ENCODE results near the gene STK25.

STK25 gene

DNA sequence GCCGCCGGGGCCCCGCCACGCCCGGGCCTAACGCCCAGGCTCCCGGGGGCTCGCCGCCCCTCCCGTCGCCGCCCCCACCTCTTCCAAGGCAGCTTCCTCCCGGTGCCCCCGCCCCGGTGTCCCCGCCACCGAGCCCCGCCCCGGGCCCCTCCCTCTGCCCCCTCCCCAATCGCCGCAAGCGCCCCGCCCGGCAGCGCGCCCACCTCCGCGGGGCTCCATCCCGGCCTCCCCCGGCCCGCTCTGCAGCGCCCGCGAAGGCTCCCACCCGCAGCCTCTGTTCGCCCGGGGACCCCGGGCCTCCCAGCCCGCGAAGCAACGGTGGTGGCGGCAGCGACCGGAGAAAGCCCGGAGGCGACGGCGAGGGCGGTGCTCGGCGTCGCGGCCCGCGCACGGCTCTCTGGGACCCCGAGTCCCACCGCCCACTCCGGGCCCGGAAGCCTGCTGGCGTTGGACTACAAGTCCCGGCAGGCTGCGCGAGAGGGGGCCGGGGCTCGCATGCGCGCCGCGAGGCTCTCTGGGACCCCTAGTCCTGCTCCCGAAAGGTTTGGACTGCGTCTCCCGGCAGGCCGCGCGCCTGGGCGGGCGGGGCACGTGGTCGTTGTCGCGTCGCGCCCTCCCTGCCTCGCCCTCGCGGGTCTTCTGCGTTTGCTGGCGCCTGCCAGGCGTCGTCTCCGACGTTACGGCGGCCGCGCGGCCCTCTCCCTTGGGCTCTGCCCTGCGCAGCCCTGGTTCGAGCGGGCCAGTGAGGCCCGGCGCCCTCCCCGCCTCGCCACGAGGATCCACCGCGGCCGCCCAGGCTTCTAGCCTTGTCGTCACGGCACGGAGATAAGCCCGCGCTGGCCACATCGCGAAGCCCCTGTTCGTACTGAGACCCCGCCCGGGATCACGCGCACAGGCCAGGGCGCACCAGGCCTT is at the start of gene STK25:
STK25 (minus strand) TSS at position 345 of the 915 bp plus-strand sequence. CDS start 549 bp downstream, outside the sequence.
- Histone ChIP-seq H3K79me2 (ENCODE audit: insufficient read depth, low read length) (peaks cover 13% of the 10 kb centered on the region), H3K9ac (ENCODE audit: low read length) (peak within 1 kb of the TSS; percentile 77), H3F3A (ENCODE audit: insufficient read depth) (no peaks in the 10 kb centered on the region), H3K36me3 (ENCODE audit: low read length) (no peaks in the 10 kb centered on the region), H3K9me2 (replicated peaks; ENCODE audit: insufficient read depth, low read length) (no peaks in the 10 kb centered on the region), H3K4me2 (ENCODE audit: low read depth, low read length, poor library complexity, severe bottlenecking) (peak within 1 kb of the TSS; percentile 84), H3K27ac (ENCODE audit: low read depth, low read length) (no peak within 1 kb of the TSS), H3K27me3 (ENCODE audit: low read length) (no peaks in the 10 kb centered on the region), H4K20me1 (ENCODE audit: low read depth, low read length) (no peaks in the 10 kb centered on the region), H3K4me3 (ENCODE audit: insufficient read depth, low read length, poor library complexity, severe bottlenecking) (peak within 1 kb of the TSS; percentile 95), H3K9me3 (ENCODE audit: insufficient read depth, low read length) (no peaks in the 10 kb centered on the region), H2AFZ (ENCODE audit: low read depth, low read length, severe bottlenecking) (peak within 1 kb of the TSS; percentile 95)
- no peak for TF ChIP-seq EZH2phosphoT487 (conservative IDR thresholded peaks at IDR 0.05; ENCODE audit: low read length)
- TF ChIP-seq, protein P1, sequence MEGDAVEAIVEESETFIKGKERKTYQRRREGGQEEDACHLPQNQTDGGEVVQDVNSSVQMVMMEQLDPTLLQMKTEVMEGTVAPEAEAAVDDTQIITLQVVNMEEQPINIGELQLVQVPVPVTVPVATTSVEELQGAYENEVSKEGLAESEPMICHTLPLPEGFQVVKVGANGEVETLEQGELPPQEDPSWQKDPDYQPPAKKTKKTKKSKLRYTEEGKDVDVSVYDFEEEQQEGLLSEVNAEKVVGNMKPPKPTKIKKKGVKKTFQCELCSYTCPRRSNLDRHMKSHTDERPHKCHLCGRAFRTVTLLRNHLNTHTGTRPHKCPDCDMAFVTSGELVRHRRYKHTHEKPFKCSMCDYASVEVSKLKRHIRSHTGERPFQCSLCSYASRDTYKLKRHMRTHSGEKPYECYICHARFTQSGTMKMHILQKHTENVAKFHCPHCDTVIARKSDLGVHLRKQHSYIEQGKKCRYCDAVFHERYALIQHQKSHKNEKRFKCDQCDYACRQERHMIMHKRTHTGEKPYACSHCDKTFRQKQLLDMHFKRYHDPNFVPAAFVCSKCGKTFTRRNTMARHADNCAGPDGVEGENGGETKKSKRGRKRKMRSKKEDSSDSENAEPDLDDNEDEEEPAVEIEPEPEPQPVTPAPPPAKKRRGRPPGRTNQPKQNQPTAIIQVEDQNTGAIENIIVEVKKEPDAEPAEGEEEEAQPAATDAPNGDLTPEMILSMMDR (IDR thresholded peaks at IDR 0.05; ENCODE audit: insufficient read depth, low read length, poor library complexity, severe bottlenecking) = no peak

DNA sequence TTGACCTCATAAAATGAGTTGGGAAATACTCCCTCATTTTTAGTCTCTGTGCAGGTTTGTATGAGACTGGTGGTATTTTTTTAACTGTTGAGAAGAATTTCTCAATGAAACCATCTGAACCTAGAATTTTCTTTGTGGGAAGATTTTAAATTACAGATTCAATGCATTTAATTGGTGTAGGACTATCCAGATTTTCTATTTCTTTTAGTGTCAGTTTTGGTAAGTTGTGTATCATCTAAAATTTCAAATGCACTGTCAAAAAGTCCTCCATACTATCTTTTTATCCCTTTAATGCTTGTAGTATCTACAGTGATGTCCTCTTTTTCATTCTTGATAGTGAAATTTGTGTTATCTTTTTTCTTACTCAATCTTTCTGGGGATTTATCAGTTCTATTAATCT is 48.4 kb upstream of the STK25 start:
- Histone ChIP-seq H2AFZ (ENCODE audit: low read depth, low read length, severe bottlenecking) (no peak overlapping the region), H3F3A (ENCODE audit: insufficient read depth) (0 out of 2 replicates have a peak, but pooled peaks cover 4% of the 10 kb centered on the region), H3K36me3 (ENCODE audit: low read length) (no peaks in the 10 kb centered on the region), H3K4me2 (ENCODE audit: low read depth, low read length, poor library complexity, severe bottlenecking) (no peak overlapping the region), H3K27ac (ENCODE audit: low read depth, low read length) (no peak overlapping the region), H3K9me2 (replicated peaks; ENCODE audit: insufficient read depth, low read length) (no peaks in the 10 kb centered on the region), H3K9ac (ENCODE audit: low read length) (no peak overlapping the region), H3K79me2 (ENCODE audit: insufficient read depth, low read length) (no peaks in the 10 kb centered on the region), H3K27me3 (ENCODE audit: low read length) (no peaks in the 10 kb centered on the region), H4K20me1 (ENCODE audit: low read depth, low read length) (no peaks in the 10 kb centered on the region), H3K4me3 (ENCODE audit: insufficient read depth, low read length, poor library complexity, severe bottlenecking) (no peak overlapping the region), H3K9me3 (ENCODE audit: insufficient read depth, low read length) (no peaks in the 10 kb centered on the region)
- TF ChIP-seq, protein P1 (IDR thresholded peaks at IDR 0.05; ENCODE audit: insufficient read depth, low read length, poor library complexity, severe bottlenecking) = no peak
- TF ChIP-seq EZH2phosphoT487 (conservative IDR thresholded peaks at IDR 0.05; ENCODE audit: low read length) = no peak

DNA sequence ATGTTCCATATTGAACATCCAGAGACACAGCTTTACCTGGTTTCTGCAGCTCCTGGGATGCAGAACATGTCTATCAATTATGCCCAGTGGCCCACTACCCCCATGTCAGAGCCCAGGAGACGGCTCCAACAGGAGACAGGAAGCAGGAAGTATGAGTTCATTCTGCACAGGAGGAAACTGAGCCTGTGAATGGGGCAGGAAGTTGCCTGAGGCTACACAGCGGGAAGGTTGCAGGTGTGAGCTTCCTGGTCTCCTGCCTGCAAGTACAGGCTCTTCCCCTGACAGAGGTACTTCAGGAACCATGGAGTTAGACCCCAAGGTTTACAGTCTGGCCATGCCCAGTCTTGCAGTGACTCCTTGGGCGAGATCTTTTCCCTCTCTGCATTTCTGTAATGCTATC is 47.3 kb upstream of the STK25 start:
- Histone ChIP-seq H3K27me3 (ENCODE audit: low read length) (no peaks in the 10 kb centered on the region), H2AFZ (ENCODE audit: low read depth, low read length, severe bottlenecking) (no peak overlapping the region), H3F3A (ENCODE audit: insufficient read depth) (0 out of 2 replicates have a peak, but pooled peaks cover 4% of the 10 kb centered on the region), H3K9me3 (ENCODE audit: insufficient read depth, low read length) (no peaks in the 10 kb centered on the region), H3K27ac (ENCODE audit: low read depth, low read length) (no peak overlapping the region), H3K9me2 (replicated peaks; ENCODE audit: insufficient read depth, low read length) (no peaks in the 10 kb centered on the region), H3K36me3 (ENCODE audit: low read length) (no peaks in the 10 kb centered on the region), H3K79me2 (ENCODE audit: insufficient read depth, low read length) (no peaks in the 10 kb centered on the region), H3K4me3 (ENCODE audit: insufficient read depth, low read length, poor library complexity, severe bottlenecking) (no peak overlapping the region), H4K20me1 (ENCODE audit: low read depth, low read length) (no peaks in the 10 kb centered on the region), H3K9ac (ENCODE audit: low read length) (no peak overlapping the region), H3K4me2 (ENCODE audit: low read depth, low read length, poor library complexity, severe bottlenecking) (no peak overlapping the region)
- TF ChIP-seq, protein P1 (IDR thresholded peaks at IDR 0.05; ENCODE audit: insufficient read depth, low read length, poor library complexity, severe bottlenecking) = no peak
- TF ChIP-seq EZH2phosphoT487 (conservative IDR thresholded peaks at IDR 0.05; ENCODE audit: low read length) = no peak
